Brain microvascular endothelial cell (primary cell): ENCODE measurements around the gene RAPGEF6.
"Not testable (repeated sequence)": the region's sequence is repeated elsewhere in the genome, so short reads cannot be mapped to it uniquely, and the experiment has no call there.

Source experiments
- DNase-seq: peaks from one replicate; pipeline ENCODE4 v3.0.0-alpha.2; 2020
- H3K27ac ChIP-seq: fragments of 250-450 bp; sonication (Bioruptor Pico); 2 replicates; pipeline ENCODE4 v1.5.1; 2020; ENCODE audit warnings: mild to moderate bottlenecking, moderate library complexity
- H3K27me3 ChIP-seq: fragments of 250-450 bp; sonication (Bioruptor Pico); replicated peaks from 2 replicates; pipeline ENCODE4 v1.5.1; 2020; ENCODE audit warnings: mild to moderate bottlenecking
- H3K36me3 ChIP-seq: fragments of 250-450 bp; sonication (Bioruptor Pico); replicated peaks from 2 replicates; pipeline ENCODE4 v1.5.1; 2020; ENCODE audit warnings: mild to moderate bottlenecking
- H3K4me3 ChIP-seq: 2 replicates; pipeline ENCODE4 v1.5.1; 2011; ENCODE audit warnings: low read depth, mild to moderate bottlenecking, control low read depth, low read length, moderate library complexity
- in situ Hi-C: cut with HindIII; loops from 2 replicates; pipeline ENCODE4 v1.10.0; 2017; ENCODE audit warnings: low sequenced_read_pairs, low pct_ligation_motif_present
- TF ChIP-seq, protein P1 (sequence below): IDR thresholded peaks from 2 replicates; pipeline ENCODE4 v1.5.1; 2011; ENCODE audit warnings: low read depth, mild to moderate bottlenecking, moderate library complexity, low read length, control low read depth, inconsistent platforms; ENCODE audit errors: missing control alignments

Gene RAPGEF6

DNA sequence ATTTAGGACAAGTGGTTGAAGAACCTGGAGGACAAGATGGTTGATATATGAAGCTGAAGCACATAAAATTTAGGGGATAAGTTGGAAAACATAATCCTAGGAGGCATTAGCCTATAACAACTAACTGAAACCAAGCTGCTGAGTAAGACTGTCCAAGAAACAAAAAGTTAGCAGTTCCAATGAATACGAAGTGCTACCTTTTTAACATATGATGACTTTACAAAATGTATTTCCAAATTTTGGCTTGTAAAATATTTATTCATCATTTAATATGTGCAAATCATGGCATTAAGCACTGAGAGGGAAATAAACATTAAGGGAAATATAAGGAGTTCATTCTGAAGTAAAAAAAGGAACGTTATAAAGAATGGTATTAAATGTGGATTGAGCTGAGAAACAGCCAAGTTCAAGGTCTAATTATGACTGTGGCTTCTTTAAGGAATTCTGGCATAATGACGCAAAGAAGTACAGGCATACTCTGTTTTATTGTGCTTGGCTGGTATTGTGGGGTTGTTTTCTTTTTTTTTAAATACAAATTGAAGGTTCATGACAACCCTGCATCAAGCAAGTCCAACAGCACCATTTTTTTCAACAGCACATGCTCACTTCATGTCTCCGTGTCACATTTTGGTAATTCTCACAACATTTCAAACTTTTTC, 7.7 kb downstream of the RAPGEF6 start:
- DNase-seq = no peak
- H3K36me3 ChIP-seq = no peaks in the 10 kb centered on the region
- H3K27ac ChIP-seq = no peak overlapping the region
- in situ Hi-C loops = no loop called here
- TF ChIP-seq, protein P1, sequence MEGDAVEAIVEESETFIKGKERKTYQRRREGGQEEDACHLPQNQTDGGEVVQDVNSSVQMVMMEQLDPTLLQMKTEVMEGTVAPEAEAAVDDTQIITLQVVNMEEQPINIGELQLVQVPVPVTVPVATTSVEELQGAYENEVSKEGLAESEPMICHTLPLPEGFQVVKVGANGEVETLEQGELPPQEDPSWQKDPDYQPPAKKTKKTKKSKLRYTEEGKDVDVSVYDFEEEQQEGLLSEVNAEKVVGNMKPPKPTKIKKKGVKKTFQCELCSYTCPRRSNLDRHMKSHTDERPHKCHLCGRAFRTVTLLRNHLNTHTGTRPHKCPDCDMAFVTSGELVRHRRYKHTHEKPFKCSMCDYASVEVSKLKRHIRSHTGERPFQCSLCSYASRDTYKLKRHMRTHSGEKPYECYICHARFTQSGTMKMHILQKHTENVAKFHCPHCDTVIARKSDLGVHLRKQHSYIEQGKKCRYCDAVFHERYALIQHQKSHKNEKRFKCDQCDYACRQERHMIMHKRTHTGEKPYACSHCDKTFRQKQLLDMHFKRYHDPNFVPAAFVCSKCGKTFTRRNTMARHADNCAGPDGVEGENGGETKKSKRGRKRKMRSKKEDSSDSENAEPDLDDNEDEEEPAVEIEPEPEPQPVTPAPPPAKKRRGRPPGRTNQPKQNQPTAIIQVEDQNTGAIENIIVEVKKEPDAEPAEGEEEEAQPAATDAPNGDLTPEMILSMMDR = no peak
- H3K27me3 ChIP-seq = no peaks in the 10 kb centered on the region
- H3K4me3 ChIP-seq = no peak overlapping the region

DNA sequence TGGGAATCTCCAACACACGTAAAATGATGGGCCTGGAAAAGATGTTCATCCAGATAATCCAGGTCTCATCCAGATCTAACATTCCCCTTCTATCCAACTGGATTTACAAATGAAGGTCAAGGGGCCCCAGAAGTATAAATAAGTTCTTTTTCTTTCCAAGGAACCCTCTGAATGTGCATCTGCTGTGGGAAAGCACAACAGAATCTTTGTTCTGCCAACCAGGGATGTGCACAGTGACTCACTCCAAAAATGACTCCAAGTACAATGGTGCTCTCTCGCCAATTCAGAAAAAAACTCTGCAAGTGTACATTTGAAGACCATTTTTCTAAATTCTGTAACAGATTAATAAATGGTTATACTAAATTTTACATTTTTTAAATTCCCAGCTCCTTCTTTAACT, 12.4 kb downstream of the RAPGEF6 start:
- in situ Hi-C loops = no loop called here
- H3K27ac ChIP-seq = no peak overlapping the region
- H3K27me3 ChIP-seq = no peaks in the 10 kb centered on the region
- no peak overlapping the region for H3K4me3 ChIP-seq
- DNase-seq = no peak
- TF ChIP-seq, protein P1 = no peak
- H3K36me3 ChIP-seq = no peaks in the 10 kb centered on the region

- DNase-seq, in situ Hi-C loops, H3K27me3 ChIP-seq, H3K27ac ChIP-seq, H3K36me3 ChIP-seq, H3K4me3 ChIP-seq: not testable (repeated sequence)
Measured at GRCh38 chr5:131621164-131621563, 13.9 kb downstream of the RAPGEF6 start.

GRCh38 chr5:131619102-131619501, 15.9 kb downstream of the RAPGEF6 start:
- no peak for DNase-seq
- no peak overlapping the region for H3K27ac ChIP-seq
- H3K4me3 ChIP-seq = no peak overlapping the region
- in situ Hi-C loops = no loop called here
- H3K27me3 ChIP-seq = no peaks in the 10 kb centered on the region
- TF ChIP-seq, protein P1 = no peak
- no peaks in the 10 kb centered on the region for H3K36me3 ChIP-seq

- in situ Hi-C loops = no loop called here
- TF ChIP-seq, protein P1 = no peak
- H3K4me3 ChIP-seq = no peak overlapping the region
- no peaks in the 10 kb centered on the region for H3K36me3 ChIP-seq
- no peak for DNase-seq
- H3K27ac ChIP-seq = no peak overlapping the region
- no peaks in the 10 kb centered on the region for H3K27me3 ChIP-seq
Measured at GRCh38 chr5:131617140-131617822, 17.7 kb downstream of the RAPGEF6 start.

GRCh38 chr5:131615957-131616356, 19.1 kb downstream of the RAPGEF6 start:
- H3K4me3 ChIP-seq = no peak overlapping the region
- in situ Hi-C loops = no loop called here
- TF ChIP-seq, protein P1 = no peak

More at GRCh38 chr5:131615957-131616356, 19.1 kb downstream of the RAPGEF6 start:
- DNase-seq = no peak
- Histone ChIP-seq H3K27me3 (no peaks in the 10 kb centered on the region), H3K27ac (no peak overlapping the region), H3K36me3 (no peaks in the 10 kb centered on the region)
